Measurements from ENCODE around the gene ANTXRL.
"Not testable (repeated sequence)": the region's sequence is repeated elsewhere in the genome, so short reads cannot be mapped to it uniquely, and the experiment has no call there.

The ANTXRL gene

DNA sequence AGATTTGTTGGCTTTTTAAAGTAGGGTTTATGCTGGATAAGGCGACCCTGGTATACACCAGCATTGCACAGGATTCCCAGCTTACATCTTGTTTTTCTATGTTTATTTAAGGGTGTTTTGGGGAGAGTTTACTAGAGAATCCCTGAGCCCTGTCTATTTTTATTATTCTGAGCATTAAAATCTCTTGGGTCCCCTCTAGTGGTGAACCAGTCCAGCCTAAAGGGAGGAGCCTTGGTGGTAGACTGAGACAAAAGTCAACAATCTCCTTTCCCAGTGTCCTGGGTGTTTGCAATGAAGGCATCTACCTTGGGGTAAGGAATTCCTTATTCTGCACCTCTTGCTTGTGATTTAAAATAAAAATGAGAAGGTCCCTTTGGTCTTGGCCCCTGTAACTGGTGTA is 38.2 kb downstream of the ANTXRL start:
- no peak overlapping the region for H3K9ac ChIP-seq (ENCODE audit: low read length)
- H3K36me3 ChIP-seq (ENCODE audit: insufficient read depth, low read length): no peaks in the 10 kb centered on the region

DNA sequence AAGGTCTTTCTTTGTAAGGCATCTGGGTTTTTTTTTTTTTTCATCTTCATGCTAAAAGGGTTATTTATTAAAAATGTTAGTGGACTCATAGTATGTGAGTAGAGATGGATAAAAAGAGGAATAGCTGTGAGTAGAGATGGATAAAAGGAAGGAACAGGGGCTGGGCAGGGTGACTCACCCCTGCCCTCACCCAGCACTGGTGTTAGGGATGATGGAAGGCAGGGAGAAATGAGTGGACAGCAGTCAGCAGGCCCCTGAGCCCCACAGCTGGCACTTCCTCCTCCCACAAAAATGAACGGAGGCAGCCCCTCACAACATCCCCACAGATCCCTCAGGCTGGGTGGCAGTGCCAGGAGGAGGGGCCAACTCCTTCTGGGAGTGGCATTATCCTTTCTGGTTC is 39.3 kb downstream of the ANTXRL start:
- no peaks in the 10 kb centered on the region for H3K4me1 ChIP-seq (ENCODE audit: insufficient read depth, low read length)
- no peak overlapping the region for H3K27ac ChIP-seq (ENCODE audit: low read depth, low read length)
- no peaks in the 10 kb centered on the region for H3K36me3 ChIP-seq (ENCODE audit: insufficient read depth, low read length)
- no peak overlapping the region for H3K4me3 ChIP-seq (ENCODE audit: low read depth in 1 of 2, low read length in 2 of 2)
- no peaks in the 10 kb centered on the region for H3K9me3 ChIP-seq (ENCODE audit: low read length)
- no peaks in the 10 kb centered on the region for H3K27me3 ChIP-seq (ENCODE audit: control insufficient read depth in 1 of 2, insufficient read depth in 2 of 2, low read length in 2 of 2)
- H3K9ac ChIP-seq (ENCODE audit: low read length): no peak overlapping the region

More for the DNA sequence above, 38.2 kb downstream of the ANTXRL start:
- Histone ChIP-seq H3K4me1 (ENCODE audit: insufficient read depth, low read length) (no peaks in the 10 kb centered on the region), H3K27me3 (ENCODE audit: control insufficient read depth in 1 of 2, insufficient read depth in 2 of 2, low read length in 2 of 2) (no peaks in the 10 kb centered on the region), H3K4me3 (ENCODE audit: low read depth in 1 of 2, low read length in 2 of 2) (no peak overlapping the region), H3K9me3 (ENCODE audit: low read length) (no peaks in the 10 kb centered on the region), H3K27ac (ENCODE audit: low read depth, low read length) (no peak overlapping the region)

DNA sequence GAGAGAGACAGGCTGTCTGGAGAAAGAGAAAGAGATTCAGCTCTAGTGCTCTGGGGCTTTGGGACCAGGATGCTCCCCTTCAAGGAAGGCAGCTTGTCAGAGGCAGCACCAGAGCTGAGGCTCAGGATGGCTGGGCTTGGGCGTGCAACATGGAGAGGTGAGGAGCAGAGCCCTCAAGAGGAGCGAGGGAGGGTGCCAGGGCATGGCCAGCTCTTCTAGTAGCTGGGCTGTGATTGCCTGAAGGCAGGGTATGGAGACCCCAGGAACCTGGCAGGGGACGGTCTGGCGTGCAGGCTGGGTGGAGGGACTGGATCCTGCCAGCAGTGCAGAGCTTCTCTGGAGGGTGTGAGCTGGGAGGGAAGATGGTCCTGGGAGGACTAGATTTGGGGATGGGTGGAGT is 40.2 kb downstream of the ANTXRL start:
- Histone ChIP-seq H3K9ac (ENCODE audit: low read length) (no peak overlapping the region), H3K9me3 (ENCODE audit: low read length) (no peaks in the 10 kb centered on the region), H3K36me3 (ENCODE audit: insufficient read depth, low read length) (no peaks in the 10 kb centered on the region), H3K27me3 (ENCODE audit: control insufficient read depth in 1 of 2, insufficient read depth in 2 of 2, low read length in 2 of 2) (no peaks in the 10 kb centered on the region), H3K27ac (ENCODE audit: low read depth, low read length) (no peak overlapping the region), H3K4me3 (ENCODE audit: low read depth in 1 of 2, low read length in 2 of 2) (no peak overlapping the region), H3K4me1 (ENCODE audit: insufficient read depth, low read length) (no peaks in the 10 kb centered on the region)

DNA sequence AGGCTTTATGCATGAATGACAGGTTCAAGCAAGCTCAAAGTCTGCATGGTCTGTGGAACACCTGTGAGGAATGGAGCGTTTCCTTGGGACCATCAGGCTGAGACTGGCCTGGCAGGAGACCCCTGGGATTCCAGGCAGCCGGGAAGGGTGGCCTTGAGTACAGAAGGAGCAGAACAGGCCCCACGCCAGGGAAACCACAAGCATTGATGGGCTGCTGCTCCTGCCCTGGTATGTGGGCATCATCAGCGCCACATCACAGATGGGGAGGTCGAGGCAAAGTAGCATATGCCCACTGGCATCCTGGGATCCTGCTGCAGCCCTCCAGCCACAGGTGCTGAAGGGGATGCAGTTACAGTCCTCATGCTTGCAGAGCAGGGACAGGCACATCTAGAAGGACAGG is 40.9 kb downstream of the ANTXRL start:
- no peaks in the 10 kb centered on the region for H3K4me1 ChIP-seq (ENCODE audit: insufficient read depth, low read length)
- H3K4me3 ChIP-seq (ENCODE audit: low read depth in 1 of 2, low read length in 2 of 2): no peak overlapping the region
- no peaks in the 10 kb centered on the region for H3K27me3 ChIP-seq (ENCODE audit: control insufficient read depth in 1 of 2, insufficient read depth in 2 of 2, low read length in 2 of 2)
- no peak overlapping the region for H3K27ac ChIP-seq (ENCODE audit: low read depth, low read length)
- H3K9ac ChIP-seq (ENCODE audit: low read length): no peak overlapping the region
- no peaks in the 10 kb centered on the region for H3K9me3 ChIP-seq (ENCODE audit: low read length)
- no peaks in the 10 kb centered on the region for H3K36me3 ChIP-seq (ENCODE audit: insufficient read depth, low read length)

DNA sequence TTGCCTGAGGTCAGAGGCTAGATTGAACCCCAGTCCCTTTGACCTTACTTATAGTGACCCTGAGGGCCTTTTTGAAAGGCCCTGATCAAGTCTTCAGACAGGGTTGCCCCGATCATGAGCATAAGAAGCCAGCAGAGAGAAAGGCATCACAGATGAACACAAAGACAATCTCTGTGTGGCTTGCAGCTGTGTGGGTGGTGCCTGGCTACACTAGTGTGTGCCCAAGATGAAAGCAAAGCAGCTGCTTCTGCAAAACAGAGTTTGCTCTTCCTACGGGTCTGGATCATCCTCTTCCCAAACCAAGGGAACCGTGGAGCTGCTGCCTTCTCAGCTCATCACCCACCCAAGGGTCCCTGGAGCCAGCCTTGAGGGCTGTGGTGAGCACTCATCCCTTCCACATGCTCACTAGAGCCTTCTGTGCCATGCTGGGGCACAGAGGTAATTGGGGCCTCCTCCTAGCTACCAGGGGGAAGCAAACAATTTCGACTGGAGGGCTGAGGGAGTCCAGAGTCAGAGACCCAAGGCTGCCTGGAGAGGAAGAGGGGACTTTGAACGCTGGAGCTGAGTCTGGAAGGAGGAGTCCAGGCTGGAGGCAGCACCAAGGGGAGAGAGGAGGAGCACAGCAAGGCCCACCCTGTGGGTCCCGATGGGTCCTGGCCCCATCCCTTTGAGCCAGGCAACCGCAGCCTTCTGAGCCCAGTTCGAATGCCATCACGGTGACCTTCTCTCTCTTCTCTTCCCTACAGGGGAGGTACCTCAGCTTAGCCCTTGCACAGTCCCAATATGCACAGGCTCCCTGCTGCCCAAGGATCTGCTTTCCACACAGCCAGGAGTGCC is 42.3 kb downstream of the ANTXRL start:
- no peaks in the 10 kb centered on the region for H3K9me3 ChIP-seq (ENCODE audit: low read length)
- no peak overlapping the region for H3K4me3 ChIP-seq (ENCODE audit: low read depth in 1 of 2, low read length in 2 of 2)
- H3K9ac ChIP-seq (ENCODE audit: low read length): no peak overlapping the region
- H3K36me3 ChIP-seq (ENCODE audit: insufficient read depth, low read length): no peaks in the 10 kb centered on the region
- H3K27me3 ChIP-seq (ENCODE audit: control insufficient read depth in 1 of 2, insufficient read depth in 2 of 2, low read length in 2 of 2): no peaks in the 10 kb centered on the region
- no peaks in the 10 kb centered on the region for H3K4me1 ChIP-seq (ENCODE audit: insufficient read depth, low read length)
- no peak overlapping the region for H3K27ac ChIP-seq (ENCODE audit: low read depth, low read length)

DNA sequence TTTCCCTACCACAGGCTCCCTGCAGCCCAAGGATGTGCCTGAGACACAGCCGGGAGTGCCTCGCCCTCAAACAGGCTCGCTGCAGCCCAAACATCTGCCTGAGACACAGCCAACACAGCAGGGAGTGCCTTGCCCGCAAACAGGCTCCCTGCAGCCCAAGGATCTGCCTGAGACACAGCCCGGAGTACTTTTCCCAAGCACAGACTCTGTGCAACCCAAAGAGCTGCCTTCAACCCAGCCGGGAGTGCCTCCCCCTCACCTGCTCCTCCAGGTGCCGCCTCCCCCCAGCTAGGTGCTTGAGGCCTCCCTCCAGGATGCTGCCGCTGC is 42.9 kb downstream of the ANTXRL start:
- no peak overlapping the region for H3K9ac ChIP-seq (ENCODE audit: low read length)
- no peaks in the 10 kb centered on the region for H3K36me3 ChIP-seq (ENCODE audit: insufficient read depth, low read length)
- H3K27ac ChIP-seq (ENCODE audit: low read depth, low read length): no peak overlapping the region
- no peak overlapping the region for H3K4me3 ChIP-seq (ENCODE audit: low read depth in 1 of 2, low read length in 2 of 2)
- H3K4me1 ChIP-seq (ENCODE audit: insufficient read depth, low read length): no peaks in the 10 kb centered on the region
- H3K27me3 ChIP-seq (ENCODE audit: control insufficient read depth in 1 of 2, insufficient read depth in 2 of 2, low read length in 2 of 2): no peaks in the 10 kb centered on the region
- no peaks in the 10 kb centered on the region for H3K9me3 ChIP-seq (ENCODE audit: low read length)

DNA sequence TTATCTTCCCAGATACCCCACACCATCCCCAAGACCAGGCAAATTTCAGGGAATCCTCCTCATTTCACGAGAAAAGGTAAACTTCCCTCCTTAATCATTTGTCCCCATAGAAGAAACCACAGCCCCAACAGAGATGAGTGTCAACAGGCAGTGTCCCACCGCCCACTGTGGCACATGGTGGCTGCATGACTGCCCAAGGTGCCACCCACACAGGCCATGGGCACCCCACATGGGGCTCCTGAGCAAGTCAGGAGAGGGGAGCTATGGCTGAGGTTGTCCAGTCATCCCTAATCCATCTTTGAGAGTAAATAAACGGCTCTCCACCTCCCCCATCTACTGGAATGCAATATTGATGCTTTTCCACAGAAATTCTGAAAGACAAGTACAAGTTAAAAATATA is 44.1 kb downstream of the ANTXRL start:
- Histone ChIP-seq H3K4me1 (ENCODE audit: insufficient read depth, low read length) (no peaks in the 10 kb centered on the region), H3K9me3 (ENCODE audit: low read length) (no peaks in the 10 kb centered on the region), H3K27ac (ENCODE audit: low read depth, low read length) (no peak overlapping the region), H3K27me3 (ENCODE audit: control insufficient read depth in 1 of 2, insufficient read depth in 2 of 2, low read length in 2 of 2) (no peaks in the 10 kb centered on the region), H3K36me3 (ENCODE audit: insufficient read depth, low read length) (no peaks in the 10 kb centered on the region), H3K4me3 (ENCODE audit: low read depth in 1 of 2, low read length in 2 of 2) (no peak overlapping the region), H3K9ac (ENCODE audit: low read length) (no peak overlapping the region)

DNA sequence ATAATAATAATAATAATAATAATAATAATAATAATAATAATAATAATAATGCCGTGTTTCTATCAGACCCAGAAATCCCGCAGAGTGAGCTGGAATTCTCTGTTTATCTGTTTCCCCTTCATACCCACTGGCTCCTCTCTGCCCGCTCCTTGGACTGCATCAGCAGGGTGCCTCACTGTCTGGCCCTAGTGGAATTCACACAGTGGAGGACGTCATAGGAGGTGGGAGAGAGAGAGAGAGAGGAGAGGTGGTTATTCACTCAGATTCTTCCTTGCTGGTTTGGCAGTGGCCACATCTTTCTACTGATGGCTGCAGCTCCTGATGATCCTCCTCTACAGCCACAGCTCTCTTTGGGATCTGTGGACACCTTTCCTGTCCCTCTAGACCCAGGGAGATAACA is 78.7 kb downstream of the ANTXRL start:
- not testable (repeated sequence) for H3K27ac ChIP-seq (ENCODE audit: low read depth, low read length)

DNA sequence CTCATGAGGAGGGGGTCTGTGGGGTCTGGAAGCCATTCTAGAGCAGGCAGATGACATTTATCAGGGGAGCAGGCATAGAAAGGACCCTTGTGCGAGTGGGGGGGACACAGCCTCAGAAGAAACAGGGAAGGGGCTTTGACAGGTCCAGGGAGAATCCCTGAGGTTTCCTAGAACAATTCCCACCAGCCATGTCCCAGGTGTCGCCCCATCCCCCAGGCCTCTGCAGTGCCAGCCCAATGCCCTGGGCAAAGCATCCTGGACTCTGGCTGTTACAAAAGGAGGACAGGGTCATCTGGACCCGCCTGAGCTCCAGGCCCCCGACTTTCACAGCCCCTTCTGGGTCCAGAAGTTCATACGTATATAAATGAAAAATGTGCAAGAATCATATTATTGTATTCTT is 80.4 kb downstream of the ANTXRL start:
- not testable (repeated sequence) for H3K36me3 ChIP-seq (ENCODE audit: insufficient read depth, low read length); H3K27ac ChIP-seq (ENCODE audit: low read depth, low read length); H3K9ac ChIP-seq (ENCODE audit: low read length); H3K4me3 ChIP-seq (ENCODE audit: low read depth in 1 of 2, low read length in 2 of 2); H3K27me3 ChIP-seq (ENCODE audit: control insufficient read depth in 1 of 2, insufficient read depth in 2 of 2, low read length in 2 of 2); H3K9me3 ChIP-seq (ENCODE audit: low read length); H3K4me1 ChIP-seq (ENCODE audit: insufficient read depth, low read length)

More for the DNA sequence above, 78.7 kb downstream of the ANTXRL start:
- H3K4me1 ChIP-seq (ENCODE audit: insufficient read depth, low read length); H3K36me3 ChIP-seq (ENCODE audit: insufficient read depth, low read length); H3K9me3 ChIP-seq (ENCODE audit: low read length); H3K9ac ChIP-seq (ENCODE audit: low read length); H3K4me3 ChIP-seq (ENCODE audit: low read depth in 1 of 2, low read length in 2 of 2); H3K27me3 ChIP-seq (ENCODE audit: control insufficient read depth in 1 of 2, insufficient read depth in 2 of 2, low read length in 2 of 2): not testable (repeated sequence)

DNA sequence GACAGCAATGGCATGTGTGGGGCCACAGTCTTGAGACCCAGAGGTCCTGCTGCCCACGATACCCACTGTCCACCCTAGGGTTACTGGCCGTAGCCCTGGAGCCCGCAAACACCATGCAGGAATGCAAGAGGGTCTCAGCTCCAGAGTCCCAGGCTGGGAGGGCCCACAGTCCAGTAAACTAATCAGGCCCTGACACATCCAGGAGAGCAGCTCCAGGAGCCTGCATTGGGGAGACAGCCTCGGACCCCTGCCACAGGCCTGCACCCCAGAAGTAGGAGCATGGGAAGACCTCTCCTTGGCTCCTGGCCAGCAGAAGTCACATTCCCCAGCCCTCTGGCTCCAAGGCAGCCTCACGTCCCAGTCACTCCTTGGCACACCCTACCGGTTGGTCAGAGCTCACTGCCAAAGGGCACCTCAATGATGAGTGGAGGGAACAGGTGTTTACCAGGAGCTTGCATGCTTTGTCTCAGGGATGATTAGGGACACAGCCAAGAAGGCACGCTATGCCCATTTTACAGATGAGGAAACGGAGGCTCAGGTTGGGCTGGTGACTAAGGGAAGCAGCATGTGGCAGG is 81.0 kb downstream of the ANTXRL start:
- H3K9me3 ChIP-seq (ENCODE audit: low read length); H3K4me3 ChIP-seq (ENCODE audit: low read depth in 1 of 2, low read length in 2 of 2); H3K9ac ChIP-seq (ENCODE audit: low read length); H3K4me1 ChIP-seq (ENCODE audit: insufficient read depth, low read length); H3K27ac ChIP-seq (ENCODE audit: low read depth, low read length); H3K36me3 ChIP-seq (ENCODE audit: insufficient read depth, low read length); H3K27me3 ChIP-seq (ENCODE audit: control insufficient read depth in 1 of 2, insufficient read depth in 2 of 2, low read length in 2 of 2): not testable (repeated sequence)

DNA sequence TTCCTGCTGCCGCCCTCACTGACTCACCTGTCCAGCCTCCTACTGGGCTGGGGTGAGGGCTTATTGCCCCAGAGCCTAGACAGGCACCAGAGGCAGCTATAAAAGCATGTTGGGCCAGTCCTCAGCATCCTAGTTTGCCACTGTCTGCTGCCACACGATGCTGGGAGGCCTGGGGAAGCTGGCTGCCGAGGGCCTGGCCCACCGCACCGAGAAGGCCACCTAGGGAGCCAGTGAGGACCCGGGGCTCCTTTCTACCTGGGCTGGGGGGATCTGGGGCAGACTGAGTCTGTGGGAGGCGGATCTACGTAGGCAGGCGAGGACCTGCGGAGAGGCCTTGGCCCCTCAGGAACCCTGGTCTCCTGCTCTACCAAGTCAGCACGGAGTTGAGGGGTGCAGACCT is 82.2 kb downstream of the ANTXRL start:
- not testable (repeated sequence) for H3K4me3 ChIP-seq (ENCODE audit: low read depth in 1 of 2, low read length in 2 of 2); H3K27me3 ChIP-seq (ENCODE audit: control insufficient read depth in 1 of 2, insufficient read depth in 2 of 2, low read length in 2 of 2); H3K4me1 ChIP-seq (ENCODE audit: insufficient read depth, low read length); H3K27ac ChIP-seq (ENCODE audit: low read depth, low read length); H3K36me3 ChIP-seq (ENCODE audit: insufficient read depth, low read length); H3K9ac ChIP-seq (ENCODE audit: low read length); H3K9me3 ChIP-seq (ENCODE audit: low read length)

DNA sequence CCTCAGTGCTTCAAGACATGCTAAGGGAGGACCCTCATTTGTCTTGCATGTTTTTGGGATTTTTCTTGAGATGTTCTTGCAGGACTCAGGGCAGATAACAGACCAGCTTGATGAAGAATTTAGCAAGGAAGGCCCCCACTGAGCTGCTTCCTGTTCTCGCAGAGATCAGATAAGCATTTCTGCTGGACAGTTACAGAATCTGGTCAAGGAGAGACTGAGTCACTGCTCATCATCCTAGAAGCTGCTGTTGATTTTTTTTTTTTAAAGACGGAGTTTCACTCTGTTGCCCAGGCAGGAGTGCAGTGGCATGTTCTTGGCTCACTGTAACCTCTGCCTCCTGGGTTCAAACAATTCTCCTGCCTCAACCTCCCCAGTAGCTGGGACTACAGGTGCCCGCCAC is 87.6 kb downstream of the ANTXRL start:
- not testable (repeated sequence) for H3K27ac ChIP-seq (ENCODE audit: low read depth, low read length); H3K36me3 ChIP-seq (ENCODE audit: insufficient read depth, low read length); H3K27me3 ChIP-seq (ENCODE audit: control insufficient read depth in 1 of 2, insufficient read depth in 2 of 2, low read length in 2 of 2); H3K9ac ChIP-seq (ENCODE audit: low read length); H3K9me3 ChIP-seq (ENCODE audit: low read length); H3K4me1 ChIP-seq (ENCODE audit: insufficient read depth, low read length); H3K4me3 ChIP-seq (ENCODE audit: low read depth in 1 of 2, low read length in 2 of 2)
